Measurements from ENCODE around the gene PSMD10. TPM values are rescaled to one million over a fixed set of nuclear protein-coding genes. Genes with fewer than 3 reads are reported as not detected.

Gene PSMD10
- total RNA-seq, 1 donor: 33.7 TPM

- DNase-seq (ENCODE audit: low read depth in 2 of 3, low spot score in 2 of 3): no peak
These were observed 10.2 kb downstream of the PSMD10 start for GRCh38 chrX:108081110-108081509.

- no peak for DNase-seq (ENCODE audit: low read depth in 2 of 3, low spot score in 2 of 3)
These were observed 18.6 kb downstream of the PSMD10 start for GRCh38 chrX:108072746-108073145.

- DNase-seq (ENCODE audit: low read depth in 2 of 3, low spot score in 2 of 3): no peak
These were observed 19.8 kb downstream of the PSMD10 start for GRCh38 chrX:108071578-108071977.

- DNase-seq (ENCODE audit: low read depth in 2 of 3, low spot score in 2 of 3): no peak
These were observed 20.5 kb downstream of the PSMD10 start for GRCh38 chrX:108070891-108071290.

- no peak for DNase-seq (ENCODE audit: low read depth in 2 of 3, low spot score in 2 of 3)
These were observed 23.2 kb downstream of the PSMD10 start for GRCh38 chrX:108068121-108068520.

GRCh38 chrX:108064613-108065012 is 26.7 kb downstream of the PSMD10 start:
- no peak for DNase-seq (ENCODE audit: low read depth in 2 of 3, low spot score in 2 of 3)

GRCh38 chrX:108064001-108064400 is 27.3 kb downstream of the PSMD10 start:
- no peak for DNase-seq (ENCODE audit: low read depth in 2 of 3, low spot score in 2 of 3)

GRCh38 chrX:108059801-108060200 is 31.5 kb downstream of the PSMD10 start:
- DNase-seq (ENCODE audit: low read depth in 2 of 3, low spot score in 2 of 3): no peak

GRCh38 chrX:108055546-108055945 is 35.8 kb downstream of the PSMD10 start:
- DNase-seq (ENCODE audit: low read depth in 2 of 3, low spot score in 2 of 3): no peak

- DNase-seq (ENCODE audit: low read depth in 2 of 3, low spot score in 2 of 3): no peak
These were observed 38.1 kb downstream of the PSMD10 start for GRCh38 chrX:108053218-108053617.

GRCh38 chrX:108049649-108050048 is 41.7 kb downstream of the PSMD10 start:
- DNase-seq (ENCODE audit: low read depth in 2 of 3, low spot score in 2 of 3): no peak

- no peak for DNase-seq (ENCODE audit: low read depth in 2 of 3, low spot score in 2 of 3)
These were observed 46.6 kb downstream of the PSMD10 start, which contains the start of gene VSIG1 for GRCh38 chrX:108044554-108045256. Gene VSIG1 (plus strand): TSS chrX:108045065. CDS start chrX:108045131, 66 bp downstream.

- no peak for DNase-seq (ENCODE audit: low read depth in 2 of 3, low spot score in 2 of 3)
These were observed 54.9 kb downstream of the PSMD10 start for GRCh38 chrX:108036298-108036973.

- DNase-seq (ENCODE audit: low read depth in 2 of 3, low spot score in 2 of 3): no peak
These were observed 56.6 kb downstream of the PSMD10 start for GRCh38 chrX:108034725-108035124.

Other genes starting within 250 kb of the PSMD10 start
- gene TEX13B, start 109.2 kb downstream of the PSMD10 start, total RNA-seq: not detected
- gene VSIG1, start 46.5 kb downstream of the PSMD10 start, total RNA-seq: not detected
- gene ATG4A, start 236 bp upstream of the PSMD10 start, total RNA-seq: 5.7 TPM

Data from hematopoietic multipotent progenitor cell (in vitro differentiated cells).